Measurements from ENCODE around the gene PPP3R1. TPM values are rescaled to one million over a fixed set of nuclear protein-coding genes. Genes with fewer than 3 reads are reported as not detected.

PPP3R1 gene
- total and polyA plus RNA-seq, 2 donors (not counting 3 experiments of a cell fraction or from before 2014, with no cell fraction given), result 8.4 to 62.2 TPM

- no peak for FAIRE-seq
- intact Hi-C loops (cut with micrococcal nuclease), result no loop called here
- CTCF ChIA-PET, result interaction anchor here (0.7 to 1.6 kb wide), 4 partner anchors 10 to 94 kb away, joined by 3 to 4 read pairs (median 4); no protein-coding TSS in a partner anchor
Observed at GRCh38 chr2:68188831-68189230, 63.5 kb downstream of the PPP3R1 start.

More at GRCh38 chr2:68188831-68189230, 63.5 kb downstream of the PPP3R1 start:
- Histone ChIP-seq H3K9me1 (replicated peaks; ENCODE audit: control insufficient read depth, extremely low read depth, insufficient read depth, low read length) (no peaks in the 10 kb centered on the region), H3K36me3 (ENCODE audit: control insufficient read depth in 2 of 2, extremely low read depth in 1 of 2, insufficient read depth in 2 of 2, low read length in 2 of 2) (peaks cover 5 to 12% of the 10 kb centered on the region in 2 experiments), H3K4me2 (ENCODE audit: insufficient read depth, low read length) (no peak overlapping the region), H2AFZ (ENCODE audit: low read depth, low read length) (no peak overlapping the region), H4K20me1 (replicated peaks; ENCODE audit: control insufficient read depth, extremely low read depth, insufficient read depth, low read length) (peaks cover 9% of the 10 kb centered on the region), H3K9ac (replicated peaks; ENCODE audit: extremely low read depth, insufficient read depth, low read length) (no peak overlapping the region), H3K9me3 (replicated peaks; ENCODE audit: control insufficient read depth, insufficient read depth, low read length) (no peaks in the 10 kb centered on the region), H3K4me1 (ENCODE audit: control insufficient read depth, extremely low read depth, insufficient read depth, low read length) (peaks cover 16% of the 10 kb centered on the region), H3K4me3 (replicated peaks in 1 of 3; ENCODE audit: insufficient read depth in 1 of 3, low read depth in 1 of 3, low read length in 3 of 3) (no peak overlapping the region), H3K27me3 (ENCODE audit: control insufficient read depth in 2 of 2, insufficient read depth in 2 of 2, low read length in 2 of 2) (no peaks in the 10 kb centered on the region), H3K27ac (ENCODE audit: insufficient read depth, low read depth, low read length) (no peak overlapping the region), H3K79me2 (ENCODE audit: control insufficient read depth, insufficient read depth, low read length) (peaks cover 77% of the 10 kb centered on the region)
- POLR2A ChIA-PET, result no interaction called here
- DNase-seq (ENCODE audit: low read depth, low spot score), result no peak
- dilution Hi-C loops (cut with MboI; ENCODE audit: extremely low pct_ligation_motif_present, low sequenced_read_pairs), result no loop called here
- TF ChIP-seq MYC (IDR thresholded peaks at IDR 0.05; ENCODE audit: low read depth, low read length) (no peak), JUN (IDR thresholded peaks at IDR 0.05; ENCODE audit: borderline replicate concordance, insufficient read depth, insufficient read length, low read depth) (no peak), POLR2AphosphoS5 (IDR thresholded peaks at IDR 0.05; ENCODE audit: insufficient read depth, low read depth, low read length) (no peak), POLR2A (IDR thresholded peaks at IDR 0.05; ENCODE audit: low read depth, low read length) (no peak), FOS (IDR thresholded peaks at IDR 0.05; ENCODE audit: borderline replicate concordance, insufficient read depth, low read length) (no peak), CTCF (IDR thresholded peaks at IDR 0.05; ENCODE audit: extremely low read depth in 1 of 2, insufficient read depth in 1 of 2, low read depth in 1 of 2, low read length in 2 of 2) (no peak), EZH2 (IDR thresholded peaks at IDR 0.05; ENCODE audit: borderline replicate concordance, low read depth, low read length, severe bottlenecking) (no peak), GATA2 (IDR thresholded peaks at IDR 0.05; ENCODE audit: insufficient read depth, insufficient read length, low read depth, low read length) (no peak), MAX (IDR thresholded peaks at IDR 0.05; ENCODE audit: insufficient read depth, insufficient read length) (no peak)
- no TSS peak for BruUV-seq (replicated peaks)

Measured in endothelial cell of umbilical vein (primary cell).